ENCODE results near the gene PPM1A. TPM values are rescaled to one million over a fixed set of nuclear protein-coding genes. Genes with fewer than 3 reads are reported as not detected.

The PPM1A gene
- total RNA-seq, 2 experiments from 2014 or later: 44.0 to 54.6 TPM

GRCh38 chr14:60326274-60326673, 77.3 kb downstream of the PPM1A start:
- H3K27me3 Mint-ChIP-seq: peaks cover 33% of the 10 kb centered on the region
- no peaks in the 10 kb centered on the region for H3K9me3 Mint-ChIP-seq (ENCODE audit: low read depth)
- H3K36me3 Mint-ChIP-seq: peaks cover 1% of the 10 kb centered on the region
- H3K4me1 Mint-ChIP-seq: peaks cover 21% of the 10 kb centered on the region
- ATAC-seq (no peak), DNase-seq (no peak)
- CTCF ChIA-PET: interaction anchor here (0.6 to 2.9 kb wide), 4 partner anchors 24 to 1561 kb away, joined by 3 to 13 read pairs (median 3); partner anchors contain the start of gene PPM1A
- no peak overlapping the region for H3K27ac Mint-ChIP-seq
- H3K4me3 Mint-ChIP-seq: no peak overlapping the region

- Mint-ChIP-seq H3K36me3 (peaks cover 1% of the 10 kb centered on the region), H3K4me3 (peak overlapping the region; percentile 75), H3K9me3 (ENCODE audit: low read depth) (no peaks in the 10 kb centered on the region), H3K4me1 (peaks cover 34% of the 10 kb centered on the region), H3K27me3 (peaks cover 32% of the 10 kb centered on the region), H3K27ac (peak overlapping the region; percentile 69)
- ATAC-seq (peak; percentile 38), DNase-seq (peak; percentile 59)
- CTCF ChIA-PET: interaction anchor here (0.8 to 2.9 kb wide), 8 partner anchors 23 to 146 kb away, joined by 3 to 13 read pairs (median 3); partner anchors contain the start of gene PPM1A
Measured at GRCh38 chr14:60327447-60328331, 78.7 kb downstream of the PPM1A start.

- H3K27ac Mint-ChIP-seq: no peak overlapping the region
- ATAC-seq (no peak), DNase-seq (no peak)
- peak overlapping the region; percentile 28 for H3K4me3 Mint-ChIP-seq
- CTCF ChIA-PET: interaction anchor here (0.9 to 2.9 kb wide), 4 partner anchors 22 to 233 kb away, joined by 3 to 13 read pairs (median 4); partner anchors contain the start of gene PPM1A
- H3K36me3 Mint-ChIP-seq: peaks cover 1% of the 10 kb centered on the region
- H3K9me3 Mint-ChIP-seq (ENCODE audit: low read depth): no peaks in the 10 kb centered on the region
- H3K4me1 Mint-ChIP-seq: peaks cover 38% of the 10 kb centered on the region
- peaks cover 37% of the 10 kb centered on the region for H3K27me3 Mint-ChIP-seq
Measured at GRCh38 chr14:60328583-60328982, 79.6 kb downstream of the PPM1A start.

DNA sequence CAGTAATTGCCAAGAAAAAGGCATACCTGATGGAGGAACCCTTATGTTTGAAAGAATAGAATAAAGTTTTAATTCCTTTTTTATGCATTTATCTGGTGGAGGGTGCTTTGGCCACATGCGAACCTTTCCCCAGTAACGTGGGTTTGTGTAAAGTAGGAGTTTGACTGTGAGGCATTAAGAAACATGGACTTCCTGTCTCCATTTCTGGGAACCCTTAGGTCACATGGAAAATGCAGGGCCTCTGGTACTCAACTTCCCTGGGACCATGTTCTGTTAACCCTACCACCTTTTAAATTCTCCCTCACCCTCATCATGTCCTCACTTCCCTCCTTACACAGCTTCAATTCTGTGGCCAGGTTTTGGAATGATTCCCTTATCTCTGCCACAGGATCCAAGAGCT, 80.3 kb downstream of the PPM1A start:
- no peaks in the 10 kb centered on the region for H3K9me3 Mint-ChIP-seq (ENCODE audit: low read depth)
- H3K27ac Mint-ChIP-seq: no peak overlapping the region
- peaks cover 44% of the 10 kb centered on the region for H3K27me3 Mint-ChIP-seq
- H3K4me1 Mint-ChIP-seq: peaks cover 38% of the 10 kb centered on the region
- H3K4me3 Mint-ChIP-seq: no peak overlapping the region
- CTCF ChIA-PET: interaction anchor here (1.1 to 1.4 kb wide), 2 partner anchors 20 to 232 kb away, joined by 3 to 5 read pairs; no protein-coding TSS in a partner anchor
- ATAC-seq: no peak
- H3K36me3 Mint-ChIP-seq: peaks cover 1% of the 10 kb centered on the region
- no peak for DNase-seq

- Mint-ChIP-seq H3K9me3 (ENCODE audit: low read depth) (no peaks in the 10 kb centered on the region), H3K36me3 (peaks cover 1% of the 10 kb centered on the region), H3K27ac (peak overlapping the region; percentile 98), H3K4me1 (peaks cover 38% of the 10 kb centered on the region), H3K27me3 (peaks cover 39% of the 10 kb centered on the region), H3K4me3 (peak overlapping the region; percentile 88)
- ATAC-seq (peak; percentile 86), DNase-seq (peak; percentile 88)
- CTCF ChIA-PET: interaction anchor here (0.8 to 4.7 kb wide), 47 partner anchors 8 to 951 kb away, joined by 3 to 28 read pairs (median 4); partner anchors contain the start of genes DHRS7 and PPM1A
Measured at GRCh38 chr14:60331201-60332045, 82.4 kb downstream of the PPM1A start.

DNA sequence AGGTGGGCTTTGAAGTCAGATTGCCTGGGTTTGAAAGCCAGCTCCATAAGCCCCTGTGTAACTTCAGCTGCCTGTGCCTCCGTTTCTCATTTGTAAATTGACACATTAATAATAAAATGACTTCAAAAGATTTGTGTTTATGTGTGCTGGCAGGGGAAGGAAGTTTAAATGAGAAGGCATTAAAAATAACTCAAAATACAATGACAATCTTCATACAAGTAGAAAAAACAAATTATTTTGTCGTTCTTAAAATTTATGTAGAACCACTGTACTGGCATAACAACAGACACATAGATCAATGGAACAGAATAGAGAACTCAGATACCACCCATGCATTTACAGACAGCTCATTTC, 83.0 kb downstream of the PPM1A start:
- H3K4me1 Mint-ChIP-seq: peaks cover 36% of the 10 kb centered on the region
- no peaks in the 10 kb centered on the region for H3K9me3 Mint-ChIP-seq (ENCODE audit: low read depth)
- ATAC-seq (no peak), DNase-seq (no peak)
- peaks cover 1% of the 10 kb centered on the region for H3K36me3 Mint-ChIP-seq
- H3K27ac Mint-ChIP-seq: peak overlapping the region; percentile 98
- CTCF ChIA-PET: interaction anchor here (0.8 to 4.7 kb wide), 43 partner anchors 8 to 950 kb away, joined by 3 to 28 read pairs (median 4); partner anchors contain the start of genes DHRS7 and PPM1A
- H3K27me3 Mint-ChIP-seq: peaks cover 37% of the 10 kb centered on the region
- H3K4me3 Mint-ChIP-seq: peak overlapping the region; percentile 88

GRCh38 chr14:60332869-60333268, 83.8 kb downstream of the PPM1A start:
- Mint-ChIP-seq H3K9me3 (ENCODE audit: low read depth) (no peaks in the 10 kb centered on the region), H3K4me3 (peak overlapping the region; percentile 88), H3K27ac (no peak overlapping the region), H3K36me3 (peaks cover 1% of the 10 kb centered on the region), H3K4me1 (peaks cover 31% of the 10 kb centered on the region), H3K27me3 (peaks cover 39% of the 10 kb centered on the region)
- CTCF ChIA-PET: interaction anchor here (1.1 to 4.7 kb wide), 9 partner anchors 9 to 228 kb away, joined by 3 to 28 read pairs (median 7); no protein-coding TSS in a partner anchor
- ATAC-seq (no peak), DNase-seq (no peak)

GRCh38 chr14:60339571-60339970, 90.5 kb downstream of the PPM1A start:
- Mint-ChIP-seq H3K4me1 (peaks cover 2% of the 10 kb centered on the region), H3K27ac (no peak overlapping the region), H3K27me3 (peaks cover 37% of the 10 kb centered on the region), H3K4me3 (no peak overlapping the region), H3K36me3 (no peaks in the 10 kb centered on the region), H3K9me3 (ENCODE audit: low read depth) (no peaks in the 10 kb centered on the region)
- no peak for DNase-seq
- no peak for ATAC-seq
- CTCF ChIA-PET: interaction anchor here (0.9 to 2.0 kb wide), 2 partner anchors 8 to 11 kb away, joined by 3 to 8 read pairs; no protein-coding TSS in a partner anchor

- Mint-ChIP-seq H3K27ac (no peak overlapping the region), H3K4me1 (peaks cover 2% of the 10 kb centered on the region), H3K27me3 (peaks cover 24% of the 10 kb centered on the region), H3K9me3 (ENCODE audit: low read depth) (no peaks in the 10 kb centered on the region), H3K4me3 (no peak overlapping the region), H3K36me3 (no peaks in the 10 kb centered on the region)
- no peak for ATAC-seq
- CTCF ChIA-PET: interaction anchor here (1.7 kb wide), 1 partner anchor 12 kb away, joined by 8 read pairs; no protein-coding TSS in a partner anchor
- DNase-seq: no peak
Measured at GRCh38 chr14:60343571-60344071, 94.6 kb downstream of the PPM1A start.

DNA sequence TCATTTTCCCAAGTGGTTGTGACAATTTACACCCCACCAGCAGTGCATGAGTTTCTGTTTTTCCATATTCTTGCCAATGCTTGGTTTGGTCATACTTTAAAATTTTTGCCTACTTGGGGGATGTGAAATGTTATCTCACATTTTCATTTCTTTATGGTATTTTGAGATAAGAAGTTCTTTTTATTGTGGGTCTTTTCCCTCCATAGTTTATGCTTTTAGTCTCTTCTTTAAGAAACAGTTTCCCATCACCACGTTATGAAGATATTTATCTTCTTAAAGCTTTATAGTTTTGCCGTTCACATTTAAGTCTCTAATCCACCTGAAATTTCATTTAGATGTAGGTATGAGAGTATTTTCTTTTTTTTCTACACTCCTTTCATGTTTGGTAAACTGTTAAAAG, 95.7 kb downstream of the PPM1A start:
- CTCF ChIA-PET: interaction anchor here (1.9 kb wide), 1 partner anchor 13 kb away, joined by 10 read pairs; no protein-coding TSS in a partner anchor
- ATAC-seq: no peak
- peaks cover 22% of the 10 kb centered on the region for H3K27me3 Mint-ChIP-seq
- H3K9me3 Mint-ChIP-seq (ENCODE audit: low read depth): no peaks in the 10 kb centered on the region
- no peak for DNase-seq
- no peak overlapping the region for H3K4me3 Mint-ChIP-seq
- peaks cover 2% of the 10 kb centered on the region for H3K4me1 Mint-ChIP-seq
- no peak overlapping the region for H3K27ac Mint-ChIP-seq
- no peaks in the 10 kb centered on the region for H3K36me3 Mint-ChIP-seq

DNA sequence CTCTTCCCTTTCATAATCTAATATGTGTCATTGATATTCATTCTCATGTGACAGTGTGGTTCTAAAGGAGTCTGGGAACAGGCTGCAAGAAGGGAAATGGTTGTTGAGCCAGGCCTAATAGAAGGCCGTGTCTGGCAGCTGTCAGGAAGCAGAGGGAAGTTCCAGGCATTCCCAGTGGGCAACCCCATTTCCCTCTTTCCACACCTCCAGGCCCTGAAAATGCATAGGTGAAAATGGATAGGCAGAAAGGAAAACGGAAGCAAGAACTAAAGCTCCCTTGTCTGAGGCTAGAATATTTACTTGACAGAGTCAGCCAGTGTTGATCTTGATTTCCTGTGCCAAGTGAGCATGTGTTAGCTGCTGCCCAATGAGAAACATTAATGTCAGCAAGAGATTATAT, 97.7 kb downstream of the PPM1A start:
- no peak overlapping the region for H3K4me3 Mint-ChIP-seq
- CTCF ChIA-PET: interaction anchor here (1.6 kb wide), 1 partner anchor 15 kb away, joined by 7 read pairs; no protein-coding TSS in a partner anchor
- DNase-seq: no peak
- ATAC-seq: no peak
- H3K36me3 Mint-ChIP-seq: no peaks in the 10 kb centered on the region
- peaks cover 23% of the 10 kb centered on the region for H3K27me3 Mint-ChIP-seq
- no peak overlapping the region for H3K27ac Mint-ChIP-seq
- H3K4me1 Mint-ChIP-seq: peaks cover 2% of the 10 kb centered on the region
- no peaks in the 10 kb centered on the region for H3K9me3 Mint-ChIP-seq (ENCODE audit: low read depth)

GRCh38 chr14:60348211-60348610, 99.2 kb downstream of the PPM1A start:
- H3K36me3 Mint-ChIP-seq: no peaks in the 10 kb centered on the region
- H3K4me1 Mint-ChIP-seq: peaks cover 2% of the 10 kb centered on the region
- no peaks in the 10 kb centered on the region for H3K9me3 Mint-ChIP-seq (ENCODE audit: low read depth)
- no peak overlapping the region for H3K4me3 Mint-ChIP-seq
- no peak for ATAC-seq
- no peak for DNase-seq
- CTCF ChIA-PET: interaction anchor here (1.0 to 3.9 kb wide), 3 partner anchors 16 to 215 kb away, joined by 3 to 28 read pairs (median 7); no protein-coding TSS in a partner anchor
- H3K27me3 Mint-ChIP-seq: peaks cover 26% of the 10 kb centered on the region
- H3K27ac Mint-ChIP-seq: no peak overlapping the region
